Measurements from ENCODE around the gene DTNBP1.

The DTNBP1 gene

GRCh38 chr6:15662326-15663129, at the start of gene DTNBP1:
TSS of gene DTNBP1 (minus strand) at chr6:15663028. CDS start at chr6:15662869, 159 bp downstream.
- peak; percentile 35 to 74 for DNase-seq (ENCODE audit: extremely low read depth in 1 of 2, low read depth in 1 of 2)

DNA sequence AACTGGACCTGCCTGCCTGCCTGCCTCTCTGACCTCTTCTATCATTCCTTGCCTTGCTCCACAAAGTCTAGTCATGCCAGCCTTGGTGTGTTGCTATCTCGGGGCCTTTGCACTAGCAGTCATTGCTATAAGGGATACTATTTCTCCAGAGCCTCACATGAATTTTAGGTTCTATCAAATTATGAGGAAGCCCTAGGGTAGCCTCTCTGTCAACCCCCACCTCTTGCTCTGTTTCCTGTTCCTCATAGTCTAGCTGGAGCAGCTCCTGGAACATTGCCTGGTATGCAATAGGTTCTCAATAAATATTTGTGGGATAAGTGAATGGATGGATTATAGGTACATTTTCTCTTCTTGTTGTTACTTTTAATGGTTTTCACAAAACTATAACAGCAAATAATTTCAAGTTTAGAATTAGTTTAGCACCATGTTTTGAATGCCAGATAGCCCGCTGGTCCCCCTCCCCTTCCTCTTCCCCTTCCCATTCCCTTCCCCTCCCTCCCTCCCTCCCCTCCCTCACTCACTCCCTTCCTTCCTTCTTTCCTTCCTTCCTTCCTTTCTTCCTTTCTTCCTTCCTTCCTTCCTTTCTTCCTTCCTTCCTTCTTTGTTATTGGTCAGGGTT, 46.9 kb upstream of the DTNBP1 start:
- no peak for DNase-seq (ENCODE audit: extremely low read depth in 1 of 2, low read depth in 1 of 2)

GRCh38 chr6:15708231-15708630, 45.4 kb upstream of the DTNBP1 start:
- no peak for DNase-seq (ENCODE audit: extremely low read depth in 1 of 2, low read depth in 1 of 2)

DNA sequence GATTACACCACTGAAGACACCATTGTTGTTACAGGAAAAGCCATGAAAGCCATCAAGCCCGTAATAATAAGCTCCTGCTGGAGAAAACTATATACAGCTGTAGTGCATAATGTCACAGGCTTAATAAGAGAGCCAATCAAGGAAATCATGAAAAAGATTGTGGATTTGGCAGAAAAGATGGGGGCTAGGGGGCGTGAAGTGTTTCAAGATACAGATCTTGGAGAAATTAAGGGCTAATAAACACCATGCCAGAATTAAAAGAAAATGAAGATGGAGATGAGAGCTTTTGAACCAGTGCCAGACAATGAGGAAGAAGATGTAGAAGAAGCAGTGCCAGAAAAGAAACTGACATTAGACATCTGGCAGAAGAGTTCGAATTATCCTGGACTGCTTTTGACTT, 43.2 kb upstream of the DTNBP1 start:
- no peak for DNase-seq (ENCODE audit: extremely low read depth in 1 of 2, low read depth in 1 of 2)

DNA sequence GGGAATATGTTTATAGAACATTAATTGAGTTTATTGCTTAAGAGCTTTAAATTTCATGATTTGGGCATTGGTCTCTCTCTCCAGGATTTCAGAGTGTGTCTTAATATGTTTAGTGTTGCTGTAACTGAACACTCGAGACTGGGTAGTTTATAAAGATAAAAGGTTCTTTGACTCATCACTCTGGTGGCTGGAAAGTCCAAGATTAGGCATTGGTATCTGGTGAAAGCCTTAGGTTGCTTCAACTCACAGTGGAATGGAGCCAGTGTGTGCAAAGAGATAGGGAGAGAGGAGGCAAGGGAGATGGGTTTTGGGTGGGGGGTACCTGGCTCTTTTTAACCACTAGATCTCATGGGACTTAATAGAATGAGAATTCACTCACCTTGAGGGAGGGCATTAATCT, 35.6 kb upstream of the DTNBP1 start:
- DNase-seq (ENCODE audit: extremely low read depth in 1 of 2, low read depth in 1 of 2), result no peak

DNA sequence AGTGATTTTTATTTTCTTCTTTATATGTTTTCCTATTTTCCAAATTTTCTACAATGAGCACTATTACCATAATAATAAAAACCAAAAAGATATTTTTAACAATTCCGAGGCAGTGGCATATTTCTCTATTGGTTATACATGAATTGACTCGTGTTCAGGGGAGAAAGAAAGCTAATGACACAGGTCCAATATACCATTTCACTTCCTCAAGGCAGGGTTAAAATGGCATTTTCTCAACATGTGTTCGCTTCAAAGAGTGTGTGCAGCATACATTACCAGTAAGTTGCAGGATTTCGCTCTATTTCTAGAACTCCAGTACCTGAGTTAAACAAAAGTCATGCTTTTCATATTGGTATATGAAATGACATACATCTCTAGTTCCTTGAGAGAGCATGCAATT, 35.1 kb upstream of the DTNBP1 start:
- no peak for DNase-seq (ENCODE audit: extremely low read depth in 1 of 2, low read depth in 1 of 2)

DNA sequence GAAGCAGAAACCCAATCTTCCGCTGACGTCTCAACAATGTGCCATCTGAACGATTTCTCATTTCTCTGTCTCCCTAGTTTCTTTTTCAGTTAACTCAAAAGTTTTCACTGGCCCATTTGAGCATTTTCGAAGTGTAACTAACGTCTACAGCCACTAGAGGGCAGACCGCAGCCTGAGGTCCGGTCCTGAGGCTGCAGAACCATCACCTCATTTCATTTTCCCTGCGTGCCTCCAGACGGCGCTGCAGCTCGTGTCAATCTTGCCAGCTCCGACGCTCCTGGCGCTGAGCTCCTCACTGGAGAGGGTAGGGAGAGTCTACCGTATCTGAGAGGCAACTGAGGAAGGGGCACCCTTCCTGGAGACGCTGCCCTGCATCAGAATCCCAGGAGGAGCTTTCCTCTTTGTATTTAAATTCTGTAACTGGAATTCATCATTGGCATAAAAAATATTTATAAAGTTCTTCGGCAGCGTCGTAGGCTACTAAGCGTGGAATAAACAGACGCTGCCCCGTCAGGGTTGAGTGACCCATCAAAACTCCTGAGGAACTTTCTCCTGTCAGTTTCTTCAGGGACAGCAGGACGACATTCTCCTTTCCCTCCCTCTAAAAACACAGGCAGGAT, 28.5 kb upstream of the DTNBP1 start:
- peak; percentile 47 to 55 for DNase-seq (ENCODE audit: extremely low read depth in 1 of 2, low read depth in 1 of 2)

GRCh38 chr6:15690510-15690909, 27.7 kb upstream of the DTNBP1 start:
- DNase-seq (ENCODE audit: extremely low read depth in 1 of 2, low read depth in 1 of 2), result no peak

DNA sequence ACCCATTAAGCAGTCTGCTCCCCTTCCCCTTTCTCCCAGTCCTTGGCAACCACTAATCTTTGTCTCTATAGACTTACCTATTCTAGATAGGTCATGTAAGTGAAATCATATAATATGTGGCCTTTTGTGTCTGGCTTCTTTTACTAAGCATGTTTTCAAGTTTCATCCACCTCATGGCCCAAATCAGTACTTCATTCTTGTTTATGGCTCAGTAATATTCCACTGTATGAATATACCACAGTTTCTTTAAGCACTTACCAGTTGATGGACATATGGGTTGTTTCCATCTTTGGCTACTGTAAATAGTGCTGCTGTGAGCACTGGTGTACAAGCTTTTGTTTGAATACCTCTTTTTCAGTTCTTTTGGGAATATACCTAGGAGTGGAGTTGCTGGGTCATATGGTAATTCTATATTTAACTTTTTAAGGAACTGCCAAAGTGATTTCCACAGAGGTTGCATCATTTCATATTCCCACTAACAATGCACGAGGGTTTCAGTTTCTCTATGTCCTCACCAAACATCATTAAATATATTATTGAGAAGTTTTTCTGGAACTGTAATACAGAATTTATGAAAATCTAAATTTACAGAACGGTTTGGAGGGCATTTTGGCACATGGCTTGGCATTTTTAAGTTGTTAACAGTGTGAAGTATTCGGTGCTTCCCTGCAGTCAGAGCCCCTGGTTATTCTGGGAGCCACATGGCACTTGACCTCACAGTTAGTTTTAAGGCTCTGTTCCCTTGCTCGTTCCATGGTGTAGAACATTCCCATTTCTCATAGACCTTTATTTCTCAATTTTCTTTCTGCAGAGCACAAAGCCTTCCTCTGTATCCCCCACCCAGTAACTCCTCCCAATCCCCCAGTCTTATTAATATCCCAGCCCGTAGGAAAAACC, 27.0 kb upstream of the DTNBP1 start:
- DNase-seq (ENCODE audit: extremely low read depth in 1 of 2, low read depth in 1 of 2), result no peak

GRCh38 chr6:15685619-15686018, 22.8 kb upstream of the DTNBP1 start:
- no peak for DNase-seq (ENCODE audit: extremely low read depth in 1 of 2, low read depth in 1 of 2)

GRCh38 chr6:15682965-15683822, 20.4 kb upstream of the DTNBP1 start:
- no peak for DNase-seq (ENCODE audit: extremely low read depth in 1 of 2, low read depth in 1 of 2)

DNA sequence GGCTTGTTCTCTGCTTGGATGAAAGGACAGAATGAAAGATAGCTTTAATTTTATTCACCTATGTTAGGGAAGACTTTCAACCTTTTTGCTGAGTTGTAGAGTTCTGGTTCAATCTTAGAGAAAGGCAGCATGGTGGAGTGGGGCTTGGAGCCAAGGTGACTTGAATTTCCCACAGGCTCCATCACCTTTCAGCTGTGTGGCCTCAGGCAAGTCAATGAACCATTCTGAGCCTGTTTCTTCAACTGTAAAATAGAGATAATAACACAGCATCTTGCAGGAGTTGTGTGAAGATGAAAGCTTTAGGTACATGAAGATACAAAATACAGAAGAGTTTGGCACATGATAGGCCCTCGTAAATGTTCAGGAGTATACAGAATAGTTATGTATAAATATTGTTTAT, 19.1 kb upstream of the DTNBP1 start:
- no peak for DNase-seq (ENCODE audit: extremely low read depth in 1 of 2, low read depth in 1 of 2)

GRCh38 chr6:15678514-15678913, 15.7 kb upstream of the DTNBP1 start:
- no peak for DNase-seq (ENCODE audit: extremely low read depth in 1 of 2, low read depth in 1 of 2)

DNA sequence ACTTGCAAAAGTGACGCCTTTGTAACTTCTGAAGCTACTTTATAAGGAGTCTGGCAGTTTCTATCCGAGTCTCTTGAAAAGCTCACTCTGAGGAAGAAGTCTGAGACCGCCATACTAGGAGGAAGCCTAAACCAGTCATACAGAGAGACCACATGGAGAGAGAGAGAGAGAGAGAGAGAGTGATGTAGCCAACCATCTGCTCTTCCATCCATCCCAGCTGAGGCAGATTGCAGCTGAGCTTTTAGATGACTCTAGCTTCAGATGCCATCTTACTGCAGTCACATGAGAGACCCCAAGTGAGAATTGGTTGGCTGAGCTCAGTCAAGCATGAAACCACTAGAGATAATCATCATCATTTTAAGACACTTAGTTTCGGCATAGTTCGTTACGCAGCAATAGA, 15.0 kb upstream of the DTNBP1 start:
- DNase-seq (ENCODE audit: extremely low read depth in 1 of 2, low read depth in 1 of 2), result no peak

DNA sequence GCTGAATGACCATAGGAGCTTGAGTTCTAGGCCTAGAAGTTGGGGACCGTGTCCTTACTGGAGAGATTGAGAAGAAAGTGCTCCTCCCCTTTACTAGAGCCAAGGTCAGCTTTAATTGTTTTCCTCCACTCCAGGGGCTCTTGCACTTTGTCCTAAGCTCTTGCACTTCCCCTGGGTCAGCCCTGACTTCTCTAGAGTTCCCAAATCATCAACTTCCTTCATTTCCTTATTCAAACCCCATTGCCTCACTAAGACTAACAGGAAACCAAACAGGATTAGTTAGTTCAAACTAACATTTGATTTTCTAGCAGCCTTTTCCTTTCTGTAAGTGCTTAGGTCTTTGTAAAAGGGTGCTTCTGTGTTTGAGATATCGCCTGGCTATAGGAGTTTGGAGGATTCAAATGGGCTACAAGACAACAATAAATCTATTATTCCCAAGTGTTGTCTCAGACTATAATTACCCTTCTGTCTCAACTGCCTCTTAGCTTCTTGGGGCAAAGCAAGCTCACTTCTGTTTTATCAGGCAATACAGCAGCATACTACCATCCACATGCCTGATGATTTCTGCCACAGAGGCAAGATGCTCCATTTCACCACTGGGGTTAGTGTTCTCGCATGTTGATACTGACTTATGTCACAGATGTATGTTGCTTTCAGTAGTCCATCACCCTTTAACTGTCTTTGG, 12.8 kb upstream of the DTNBP1 start:
- no peak for DNase-seq (ENCODE audit: extremely low read depth in 1 of 2, low read depth in 1 of 2)

DNA sequence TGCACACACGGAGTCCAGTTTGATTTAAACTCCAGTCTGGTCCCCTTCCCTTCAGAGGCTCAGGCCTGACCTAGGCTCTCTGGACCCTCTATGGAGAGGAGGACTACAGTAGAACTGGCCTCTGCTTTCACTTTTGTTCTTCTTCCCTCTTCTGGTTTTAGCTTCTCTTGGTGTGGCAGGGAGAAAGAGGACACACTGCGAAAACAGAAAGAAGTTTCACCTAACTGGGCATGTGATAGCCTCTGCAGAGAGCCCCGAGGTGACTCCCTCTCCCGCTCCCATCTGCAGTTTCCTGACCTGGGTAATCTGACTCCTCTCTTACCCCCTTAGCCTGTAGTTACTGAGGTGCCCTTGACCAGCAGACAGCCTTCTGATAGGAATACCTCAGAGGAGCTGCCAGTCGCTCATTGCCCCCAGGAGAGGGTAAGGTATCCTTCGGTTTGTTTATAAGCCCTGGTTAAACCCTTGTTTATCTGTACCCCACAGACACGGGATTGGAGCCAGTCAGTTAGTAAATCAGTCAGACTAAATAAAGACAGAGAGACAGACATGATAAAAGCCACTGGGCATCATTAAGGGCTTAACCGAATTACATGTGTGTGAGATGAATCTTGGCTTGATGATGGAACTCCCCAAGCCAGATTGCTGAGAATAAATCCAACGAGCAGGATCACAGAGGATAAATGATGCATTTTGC, 12.0 kb upstream of the DTNBP1 start:
- DNase-seq (ENCODE audit: extremely low read depth in 1 of 2, low read depth in 1 of 2), result no peak

GRCh38 chr6:15673666-15674065, 10.8 kb upstream of the DTNBP1 start:
- no peak for DNase-seq (ENCODE audit: extremely low read depth in 1 of 2, low read depth in 1 of 2)

GRCh38 chr6:15672818-15673217, 10.0 kb upstream of the DTNBP1 start:
- no peak for DNase-seq (ENCODE audit: extremely low read depth in 1 of 2, low read depth in 1 of 2)

DNA sequence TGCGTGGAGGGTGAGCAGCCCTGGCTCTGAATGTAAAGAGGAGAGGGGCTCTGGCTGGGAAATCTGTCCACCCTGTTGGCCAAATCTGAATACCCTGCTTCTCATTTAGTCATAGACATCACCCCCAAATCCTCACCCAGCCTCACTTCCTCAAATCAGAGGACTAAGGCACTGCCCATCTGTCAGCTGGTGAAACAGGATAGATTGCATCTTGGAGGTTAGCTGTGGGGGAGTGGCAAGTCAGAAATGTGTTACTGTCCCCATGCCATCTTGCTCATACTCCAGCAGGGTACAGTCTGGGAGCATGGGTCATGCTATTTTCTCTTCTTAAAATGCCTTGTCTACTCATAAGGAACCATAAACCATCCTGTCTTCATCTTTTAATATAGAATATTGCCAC, 9.5 kb upstream of the DTNBP1 start:
- no peak for DNase-seq (ENCODE audit: extremely low read depth in 1 of 2, low read depth in 1 of 2)

Measured in activated CD8-positive, alpha-beta memory T cell treated with anti-CD3 and anti-CD28 coated beads for 1 hour (primary cell).